HG02798 (cell line): Measurements from ENCODE around the gene USP46.

ENCODE experiments used
- ATAC-seq: cut with Tn5 transposase; IDR thresholded peaks from one replicate; pipeline ENCODE4 v1.9.1; 2021; ENCODE audit warnings: mild to moderate bottlenecking; ENCODE audit not compliant: unreplicated experiment, poor library complexity

USP46 gene

DNA sequence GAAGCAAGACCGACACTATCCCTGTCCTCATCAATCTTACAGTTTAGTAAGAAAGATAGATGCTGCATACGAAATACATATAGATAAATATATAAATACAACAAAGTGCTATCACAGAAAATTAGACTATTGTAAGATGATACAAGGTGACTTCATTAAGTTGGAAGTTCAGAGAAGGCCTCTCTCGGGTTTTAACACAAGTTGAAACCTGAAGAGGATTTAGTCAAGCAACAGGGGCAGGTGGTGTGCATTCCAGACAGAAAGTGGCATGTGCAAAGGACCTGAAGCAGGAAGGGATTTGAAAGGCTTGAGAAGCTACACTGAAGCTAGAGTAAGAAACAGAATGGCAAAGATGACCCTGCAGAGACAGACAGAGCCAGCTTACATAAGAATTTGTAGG is 36.5 kb downstream of the USP46 start:
- no peak for ATAC-seq

DNA sequence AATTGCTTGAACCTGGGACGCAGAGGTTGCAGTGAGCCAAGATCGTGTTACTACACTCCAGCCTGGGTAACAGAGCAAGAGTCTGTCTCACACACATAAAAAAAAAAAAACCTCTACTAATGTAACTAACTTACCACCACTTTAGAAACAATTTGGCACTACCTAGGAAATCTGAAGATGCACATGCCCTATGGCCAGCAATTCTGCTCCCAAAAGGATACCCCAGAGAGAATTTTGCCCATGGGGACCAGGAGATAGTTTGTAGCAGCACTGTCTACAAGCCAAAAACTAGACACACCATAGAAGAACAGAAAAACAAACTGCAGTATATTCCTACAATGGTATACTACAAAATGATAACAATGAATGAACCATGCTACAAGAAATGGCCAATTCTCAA is 37.5 kb downstream of the USP46 start:
- no peak for ATAC-seq

DNA sequence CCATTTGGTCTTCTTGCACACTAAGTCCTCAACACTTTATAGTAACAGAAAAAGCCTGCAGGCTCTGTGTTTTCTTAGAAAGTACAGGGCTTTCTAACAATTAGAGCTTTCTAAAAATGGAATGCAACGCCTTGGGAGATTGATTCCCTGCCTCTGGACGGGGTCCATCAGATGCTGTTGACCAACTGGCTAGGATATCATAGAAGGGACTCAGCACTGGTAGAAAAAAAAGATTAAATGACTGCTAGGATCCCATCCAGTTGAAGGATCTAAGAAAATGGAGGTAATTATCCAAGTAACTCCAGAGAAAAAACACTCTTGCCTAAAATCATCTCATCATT is 39.5 kb downstream of the USP46 start:
- ATAC-seq: no peak

DNA sequence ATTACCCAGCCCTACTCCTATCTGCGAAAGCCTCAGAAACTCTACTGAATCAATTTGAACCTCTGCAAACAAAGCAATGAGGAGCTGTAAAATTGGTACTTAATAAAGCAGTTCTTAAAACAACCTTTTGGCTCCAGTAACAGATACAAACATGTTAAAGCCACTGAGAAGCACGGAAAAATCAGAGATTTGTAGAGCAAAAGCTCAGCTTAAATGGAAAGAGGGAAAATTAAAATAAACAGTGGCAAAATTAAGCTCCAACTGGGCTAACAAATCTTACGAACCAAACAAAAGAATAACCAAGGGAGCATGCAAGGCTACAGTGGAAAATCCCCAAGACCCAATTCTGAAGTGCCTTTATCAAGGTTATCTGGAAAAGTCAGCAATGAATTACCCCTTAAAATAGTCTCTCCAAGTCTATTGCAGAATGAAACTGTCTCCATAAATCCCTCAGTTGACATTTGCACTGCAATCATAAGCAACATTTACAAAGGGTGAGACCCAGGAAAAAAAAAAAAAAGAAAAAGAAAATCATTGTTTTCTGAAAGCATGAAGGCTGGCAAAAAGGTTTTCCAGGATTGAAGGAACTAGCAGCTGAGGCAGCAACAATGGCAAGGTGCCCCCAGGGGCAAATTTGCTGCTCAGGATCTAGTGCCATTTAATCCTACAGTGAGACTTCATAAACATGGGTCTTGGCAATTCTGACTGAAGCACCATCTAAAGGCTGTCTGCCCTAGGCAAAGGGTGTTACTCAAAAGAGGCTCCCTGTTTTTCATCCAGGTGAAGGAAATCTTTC is 40.1 kb downstream of the USP46 start:
- no peak for ATAC-seq

DNA sequence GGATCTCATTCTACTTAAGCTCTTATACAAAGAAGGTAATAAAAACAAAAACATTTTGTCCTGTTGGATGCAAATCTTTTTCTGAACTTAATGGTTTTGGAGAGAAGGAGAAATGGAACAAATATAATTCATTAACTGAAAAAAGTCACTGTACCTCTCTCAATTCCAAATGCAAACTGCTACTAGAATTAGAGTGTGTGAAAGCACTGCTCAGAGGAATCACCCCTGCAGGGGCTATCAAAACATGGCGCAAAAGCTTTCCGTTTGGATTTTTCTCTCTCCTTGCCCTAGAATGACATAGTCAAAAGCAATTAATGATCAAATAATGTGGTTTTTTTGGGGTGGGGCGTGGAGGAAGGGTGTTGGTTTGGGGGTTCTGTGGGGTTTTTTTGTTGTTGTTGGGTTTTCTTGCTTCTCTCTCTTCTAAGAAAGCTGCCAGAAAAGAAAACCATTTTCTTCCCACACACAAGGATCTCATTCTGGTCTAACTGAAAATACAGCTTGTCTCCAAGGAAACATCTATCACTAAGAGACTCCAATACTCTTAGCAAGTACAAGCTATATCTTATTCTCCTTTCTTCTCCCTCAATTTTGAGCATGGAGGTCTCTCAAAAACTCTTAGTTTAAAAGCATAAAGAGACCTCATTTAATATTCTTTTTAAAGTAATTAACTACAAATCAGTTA is 41.6 kb downstream of the USP46 start:
- no peak for ATAC-seq

DNA sequence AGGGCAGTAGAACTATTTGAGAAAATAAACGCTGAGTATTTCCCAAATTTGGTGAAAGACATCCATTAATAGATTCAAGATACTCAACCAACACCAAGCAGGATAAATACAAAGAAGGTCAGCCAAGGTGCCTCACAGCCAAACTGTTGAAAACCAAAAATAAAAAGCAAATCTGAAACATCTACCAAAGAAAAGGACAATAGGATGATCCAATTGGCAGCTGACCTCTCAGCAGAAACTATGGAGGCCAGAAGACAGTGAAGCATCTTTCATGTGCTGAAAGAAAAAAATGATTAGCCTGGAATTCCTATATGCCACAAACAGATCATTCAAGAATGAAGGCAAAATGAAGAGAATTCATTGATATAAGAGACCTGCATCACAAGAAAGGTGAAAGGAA is 44.9 kb downstream of the USP46 start:
- ATAC-seq: no peak

DNA sequence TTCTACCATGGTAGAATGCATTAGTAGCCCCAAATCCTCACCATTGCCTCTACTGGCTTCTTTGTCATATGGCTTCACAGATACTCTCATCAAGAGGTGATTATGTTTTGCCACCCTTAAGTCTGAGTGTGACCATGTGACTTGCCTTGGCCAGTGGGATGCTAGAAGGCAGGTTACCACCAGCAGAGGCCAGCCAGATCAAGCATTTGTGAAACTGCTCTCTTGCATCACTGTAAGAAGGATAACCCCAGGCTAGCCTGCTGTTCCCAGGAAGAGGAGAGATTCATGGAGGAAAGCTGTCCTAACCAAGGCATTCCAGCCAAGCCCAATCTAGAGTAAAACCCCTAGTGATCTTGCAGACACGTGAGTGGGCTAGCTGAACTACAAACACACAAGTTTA is 46.8 kb downstream of the USP46 start:
- no peak for ATAC-seq

DNA sequence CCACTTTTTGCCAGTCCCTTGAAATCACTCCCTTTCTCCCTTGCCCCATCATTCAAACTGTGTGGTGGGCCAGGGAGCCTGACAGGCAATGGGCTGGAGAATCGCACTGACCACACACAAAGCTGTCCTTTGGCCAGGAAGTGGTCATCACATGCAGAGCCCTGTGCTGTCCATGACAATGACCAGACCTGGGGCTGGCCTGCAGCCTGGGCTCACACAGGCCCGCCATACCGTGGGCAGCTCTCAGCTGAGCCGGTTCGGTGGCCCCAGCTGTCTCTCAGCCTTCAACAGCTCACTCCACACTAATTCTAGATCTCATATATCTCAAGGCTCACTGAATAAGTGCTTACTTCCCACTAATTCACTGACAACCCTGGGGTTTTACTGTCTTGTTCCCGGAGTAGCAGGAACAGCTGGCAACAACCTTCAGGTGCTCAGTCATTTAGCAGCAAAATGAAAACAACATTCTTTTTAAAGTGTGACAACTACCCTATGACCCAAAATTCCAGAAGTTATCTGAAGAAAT is 48.0 kb downstream of the USP46 start:
- ATAC-seq: no peak

DNA sequence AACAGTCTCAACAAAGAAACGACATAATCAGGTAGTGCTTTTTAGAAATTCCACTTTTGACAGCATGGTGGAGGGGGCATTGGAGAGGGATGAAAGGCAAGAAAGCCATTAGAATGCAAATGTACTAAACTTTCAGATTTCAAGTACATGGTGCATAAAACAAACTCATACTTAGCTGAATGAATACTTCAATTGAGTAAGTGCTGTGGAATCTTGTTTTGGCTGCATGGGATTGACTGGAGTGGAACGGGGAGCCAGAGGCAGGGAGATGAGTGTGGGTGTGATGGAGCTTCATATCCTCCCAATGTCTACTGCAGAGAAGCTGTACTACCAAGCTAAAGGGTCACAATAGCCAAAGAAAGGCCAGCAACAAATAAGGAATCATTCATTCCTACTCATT is 52.4 kb downstream of the USP46 start:
- no peak for ATAC-seq

DNA sequence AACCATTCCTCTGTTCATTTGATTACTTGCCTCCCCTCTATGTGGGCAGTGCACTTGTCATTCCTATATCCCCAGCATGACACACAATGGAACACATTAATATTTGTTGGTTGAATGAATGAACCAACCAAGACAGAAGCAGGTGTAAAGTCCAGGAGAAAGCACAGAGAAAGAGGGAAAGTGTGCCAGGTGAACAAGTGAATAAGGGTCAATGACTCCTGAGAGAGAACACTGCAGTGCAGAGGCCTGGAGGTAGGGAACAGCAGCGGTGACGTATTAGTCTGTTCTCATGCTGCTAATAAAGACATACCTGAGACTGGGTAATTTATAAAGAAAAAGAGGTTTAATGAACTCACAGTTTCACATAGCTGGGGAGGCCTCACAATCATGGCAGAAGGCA is 53.1 kb downstream of the USP46 start:
- ATAC-seq: no peak

DNA sequence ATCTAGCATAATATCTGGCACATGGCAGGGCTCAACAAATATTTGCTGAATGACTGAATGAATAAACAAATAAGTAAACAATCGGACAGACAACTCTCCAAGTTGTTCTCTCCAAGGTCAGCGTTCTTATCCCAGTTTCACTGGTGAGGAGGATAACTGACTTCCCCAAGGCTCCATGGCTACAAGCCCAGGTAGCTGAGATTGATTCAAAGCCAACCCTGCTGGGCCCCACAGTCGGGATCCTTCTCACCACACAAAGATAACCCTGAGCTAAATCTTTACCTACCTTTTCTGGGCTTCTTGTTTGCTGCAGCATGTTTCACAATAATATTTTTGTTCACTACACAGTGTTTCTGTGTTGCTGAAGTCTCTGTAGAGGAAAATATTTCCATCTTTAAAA is 54.9 kb downstream of the USP46 start:
- no peak for ATAC-seq

DNA sequence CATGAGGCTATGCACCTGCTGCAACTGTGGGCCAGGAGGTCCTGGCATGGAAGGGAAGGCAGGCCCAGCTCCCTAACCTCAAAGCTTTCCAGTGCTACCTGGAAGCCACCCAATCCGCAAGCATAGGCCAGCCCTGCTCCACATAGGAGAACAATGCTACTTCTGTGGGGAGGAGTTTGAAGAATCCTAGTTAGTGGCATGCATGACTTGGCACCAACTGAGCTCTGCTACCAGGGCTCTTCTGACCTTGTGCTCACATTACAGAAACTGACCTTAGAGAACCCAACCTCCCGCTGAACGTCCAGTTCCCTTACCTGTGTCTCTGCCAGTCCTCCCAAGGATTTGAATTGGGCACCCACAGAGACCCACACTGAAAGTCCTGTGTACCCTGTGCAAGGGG is 58.8 kb downstream of the USP46 start:
- ATAC-seq: no peak

DNA sequence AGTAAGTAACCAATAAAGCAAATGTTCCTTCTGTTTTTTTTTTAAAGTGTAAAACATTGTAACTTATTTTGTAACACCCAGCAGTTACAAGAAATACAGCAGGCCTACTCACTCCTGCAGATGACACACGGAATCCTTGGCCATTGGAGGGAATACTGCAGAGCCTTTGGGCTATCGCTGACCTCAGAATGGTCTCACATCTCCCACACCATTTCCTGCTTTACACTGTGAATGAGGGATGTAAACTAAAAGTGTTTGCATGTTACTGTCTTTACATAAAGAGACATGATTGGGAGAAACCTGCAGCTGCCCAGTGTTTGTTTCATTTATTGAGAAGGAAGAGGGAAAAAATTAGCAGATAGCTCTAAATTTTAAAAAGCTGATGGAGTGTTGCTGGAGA is 64.1 kb downstream of the USP46 start:
- no peak for ATAC-seq

DNA sequence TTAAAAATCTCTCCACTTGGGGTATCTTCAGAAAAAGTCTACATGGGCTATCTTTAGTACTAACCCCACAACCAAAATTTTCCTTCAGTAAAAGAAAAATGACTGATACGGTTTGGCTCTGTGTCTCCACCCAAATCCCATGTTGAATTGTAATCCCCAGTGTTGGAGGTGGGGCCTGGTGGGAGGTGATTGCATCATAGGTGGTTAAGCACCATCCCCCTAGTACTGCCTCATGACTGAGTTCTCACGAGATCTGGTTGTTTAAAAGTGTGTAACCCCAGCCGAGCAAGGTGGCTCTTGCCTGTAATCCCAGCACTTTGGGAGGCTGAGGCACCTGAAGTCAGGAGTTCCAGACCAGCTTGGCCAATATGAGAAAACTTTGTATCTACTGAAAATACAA is 66.8 kb downstream of the USP46 start:
- no peak for ATAC-seq

DNA sequence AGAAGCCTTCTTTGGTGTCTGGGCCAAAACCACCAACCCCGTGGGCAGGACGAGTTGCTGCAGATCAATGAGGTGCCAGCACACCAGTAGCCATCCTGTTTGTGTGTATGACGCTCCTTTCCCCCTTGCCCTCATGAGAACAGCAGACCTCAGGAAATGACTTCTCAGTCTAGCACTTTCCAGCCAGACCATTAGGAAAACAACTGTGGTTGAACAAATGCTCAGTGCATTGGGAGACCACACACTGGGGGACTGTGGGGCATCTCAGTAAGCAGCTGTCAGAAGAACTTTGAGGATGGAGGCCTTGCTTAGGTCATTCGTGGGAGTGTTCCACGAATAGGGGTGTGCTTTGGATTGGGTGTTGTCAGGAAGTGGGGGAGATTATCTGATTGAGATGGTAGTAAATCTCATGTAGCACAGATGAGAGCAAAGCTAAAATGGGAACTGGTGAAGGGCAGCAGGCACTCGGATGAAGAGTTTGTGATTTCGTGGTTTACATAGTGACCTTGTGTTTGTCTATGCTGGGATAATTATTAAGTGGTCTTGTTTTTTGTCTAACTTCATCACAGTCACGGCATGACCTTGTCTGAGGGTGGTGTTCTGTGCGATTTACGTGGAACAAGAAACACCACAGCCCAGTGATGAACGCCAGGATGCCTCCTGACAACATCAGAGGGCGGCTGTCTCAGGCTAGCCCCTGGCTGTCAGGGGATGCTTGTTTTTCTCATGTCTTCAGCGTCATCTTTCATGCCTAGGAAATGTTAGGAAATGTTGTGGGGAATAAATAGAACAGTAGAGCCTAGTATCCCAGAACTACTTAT is 70.1 kb downstream of the USP46 start:
- ATAC-seq: no peak

DNA sequence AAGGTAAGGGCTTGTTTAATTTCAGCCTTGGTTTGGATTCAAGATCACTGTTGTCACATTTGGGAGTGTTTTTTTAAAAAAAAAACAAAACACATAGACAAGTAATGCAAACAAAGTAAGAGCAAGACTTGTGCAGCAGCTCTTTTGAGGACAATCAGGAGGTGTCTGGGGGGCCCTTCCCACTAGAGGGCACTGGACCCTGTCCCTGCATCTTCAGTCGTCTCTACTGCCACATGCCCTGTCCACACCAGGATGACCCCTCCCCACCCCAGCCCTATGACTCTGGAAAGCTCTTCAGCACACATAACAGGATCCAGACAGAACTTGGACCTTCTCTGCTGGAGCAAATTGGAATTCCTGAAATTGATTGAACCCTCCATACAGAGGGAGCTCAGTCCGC is 71.0 kb downstream of the USP46 start:
- ATAC-seq: peak; percentile 52

DNA sequence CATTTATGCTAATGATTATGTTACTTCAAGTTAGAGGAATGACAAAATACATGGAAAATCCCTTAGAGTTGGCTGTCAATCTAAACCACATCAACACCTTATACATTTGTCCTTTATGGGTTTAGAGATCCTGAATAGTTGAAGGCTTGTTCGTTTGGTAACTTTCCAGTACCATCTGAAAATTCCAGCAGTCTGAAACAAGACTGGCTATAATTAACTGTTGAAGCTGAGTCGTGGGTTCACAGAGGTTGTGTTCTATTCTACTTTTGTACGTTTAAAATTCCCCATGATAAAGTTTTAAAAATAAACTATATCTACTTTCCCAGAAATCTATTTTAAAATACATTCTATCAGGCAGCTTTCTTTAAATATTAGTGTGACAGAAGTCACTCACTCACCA is 73.0 kb downstream of the USP46 start:
- no peak for ATAC-seq

DNA sequence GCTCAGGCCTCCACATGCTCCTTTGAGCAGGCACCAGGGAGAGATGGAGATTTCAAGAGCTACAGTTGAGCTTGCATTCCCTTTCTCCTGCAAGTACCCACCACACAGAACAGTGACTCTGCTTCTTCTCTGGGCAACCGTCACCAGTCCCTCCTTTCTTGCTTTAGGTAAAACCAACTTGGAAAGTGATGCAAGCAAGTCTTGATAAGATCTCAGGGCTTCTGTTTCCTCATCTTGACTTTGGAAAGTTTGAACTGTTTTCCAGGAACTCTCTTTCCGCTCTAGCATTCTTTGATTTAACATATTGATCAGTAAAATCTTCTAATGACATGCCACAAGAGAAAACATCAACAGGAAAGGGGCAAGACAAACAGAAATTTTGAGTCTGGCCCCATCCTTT is 73.7 kb downstream of the USP46 start:
- ATAC-seq: no peak

DNA sequence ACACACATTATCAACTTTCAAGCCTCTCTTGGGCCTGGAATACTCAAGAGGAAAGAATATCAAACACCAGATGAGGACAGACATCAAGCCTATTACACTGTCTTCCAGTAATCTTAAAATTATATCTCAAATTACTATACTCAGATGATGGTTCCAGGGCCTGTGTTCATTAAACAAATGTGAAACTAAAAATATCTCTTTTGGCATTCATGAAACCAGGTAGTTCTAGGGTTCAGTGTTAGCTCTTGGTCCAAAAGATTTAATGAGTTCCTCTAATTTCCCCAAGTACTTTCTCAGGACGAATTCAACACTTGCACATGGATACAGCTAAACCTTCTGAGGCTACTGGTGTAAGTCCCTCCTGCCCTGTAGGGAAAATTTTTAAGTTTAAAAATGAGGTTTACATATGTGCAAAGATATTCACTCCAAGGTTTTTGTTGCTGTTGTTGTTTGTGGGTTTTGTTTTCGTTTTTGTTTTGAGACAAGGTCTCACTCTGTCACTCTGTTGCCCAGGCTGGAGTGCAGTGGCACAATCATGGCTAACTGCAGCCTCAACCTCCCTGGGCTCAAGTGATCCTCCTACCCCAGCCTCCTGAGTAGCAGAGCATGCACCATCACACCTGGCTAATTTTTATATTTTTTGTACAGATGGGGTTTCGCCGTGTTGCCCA is 79.4 kb downstream of the USP46 start:
- no peak for ATAC-seq

DNA sequence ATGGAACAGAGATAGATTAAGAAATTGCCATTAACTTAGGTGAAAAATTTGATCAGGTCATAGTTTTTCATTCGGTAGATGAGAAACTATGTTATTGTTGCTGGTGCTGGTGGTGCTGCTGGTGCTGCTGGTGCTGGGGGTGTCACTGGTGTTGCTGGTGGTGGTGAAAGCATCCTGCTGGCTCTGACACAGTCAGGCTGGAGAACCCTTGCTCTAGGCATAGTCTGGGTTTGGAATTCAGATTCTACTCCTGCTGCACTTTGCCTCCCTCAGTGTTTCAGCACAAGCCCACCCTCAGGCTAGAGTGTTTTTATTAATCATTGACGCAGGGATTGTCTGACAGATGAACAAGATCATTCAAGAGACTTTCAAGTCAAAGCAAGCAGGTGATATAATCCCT is 80.2 kb downstream of the USP46 start:
- no peak for ATAC-seq

DNA sequence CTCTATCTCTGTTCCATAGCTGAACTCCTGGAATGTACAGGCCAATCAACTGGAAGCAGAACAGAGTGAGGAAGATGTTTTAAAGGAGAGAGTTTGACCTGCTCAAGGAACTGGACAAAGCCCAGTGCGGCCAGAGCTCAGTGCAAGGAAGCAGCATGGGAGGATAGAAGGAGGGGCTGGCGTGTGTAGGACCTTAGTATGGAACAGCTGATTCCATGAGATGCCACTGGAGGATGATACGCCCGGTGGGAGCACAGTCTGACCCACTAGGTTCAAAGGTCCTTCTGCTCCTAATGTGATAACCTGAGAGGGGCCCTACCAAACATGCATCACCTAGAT is 81.5 kb downstream of the USP46 start:
- no peak for ATAC-seq
